ENCODE measurements around the gene SAMD14. TPM values are rescaled to one million over a fixed set of nuclear protein-coding genes. Genes with fewer than 3 reads are reported as not detected.

SAMD14 gene
- polyA plus RNA-seq (2014; cell fraction: cytosol; rRNA removed) = 24.3 and 33.6 TPM in 2 replicates
- 64.8 and 91.0 TPM in 2 replicates for polyA plus RNA-seq (2014; cell fraction: nucleus; rRNA removed)

- DNase-seq (ENCODE audit: low spot score) = peak; percentile 75
Observed at GRCh38 chr17:50129728-50130558, at the start of gene SAMD14. TSS of gene SAMD14 (minus strand) at chr17:50130160. CDS start at chr17:50124959, 5,201 bp downstream.

- peak; percentile 88 for DNase-seq (ENCODE audit: low spot score)
Observed at GRCh38 chr17:50177983-50178834, 48.2 kb upstream of the SAMD14 start.

GRCh38 chr17:50177476-50177875 is 47.5 kb upstream of the SAMD14 start:
- no peak for DNase-seq (ENCODE audit: low spot score)

- DNase-seq (ENCODE audit: low spot score) = no peak
Observed at GRCh38 chr17:50176559-50177357, 46.8 kb upstream of the SAMD14 start.

- DNase-seq (ENCODE audit: low spot score) = no peak
Observed at GRCh38 chr17:50175035-50175807, 45.3 kb upstream of the SAMD14 start.

- no peak for DNase-seq (ENCODE audit: low spot score)
Observed at GRCh38 chr17:50174444-50174843, 44.5 kb upstream of the SAMD14 start.

- DNase-seq (ENCODE audit: low spot score) = peak; percentile 59
Observed at GRCh38 chr17:50173335-50173941, 43.5 kb upstream of the SAMD14 start.

GRCh38 chr17:50172936-50173334 is 43.0 kb upstream of the SAMD14 start:
- DNase-seq (ENCODE audit: low spot score) = no peak

- DNase-seq (ENCODE audit: low spot score) = no peak
Observed at GRCh38 chr17:50172130-50172529, 42.2 kb upstream of the SAMD14 start.

- no peak for DNase-seq (ENCODE audit: low spot score)
Observed at GRCh38 chr17:50171371-50172071, 41.6 kb upstream of the SAMD14 start.

- no peak for DNase-seq (ENCODE audit: low spot score)
Observed at GRCh38 chr17:50170662-50171370, 40.9 kb upstream of the SAMD14 start.

- DNase-seq (ENCODE audit: low spot score) = no peak
Observed at GRCh38 chr17:50169881-50170459, 40.0 kb upstream of the SAMD14 start.

- DNase-seq (ENCODE audit: low spot score) = peak; percentile 72
Observed at GRCh38 chr17:50169121-50169764, 39.3 kb upstream of the SAMD14 start.

- DNase-seq (ENCODE audit: low spot score) = no peak
Observed at GRCh38 chr17:50168319-50168718, 38.4 kb upstream of the SAMD14 start.

- DNase-seq (ENCODE audit: low spot score) = no peak
Observed at GRCh38 chr17:50167371-50167770, 37.4 kb upstream of the SAMD14 start.

GRCh38 chr17:50166518-50167181 is 36.7 kb upstream of the SAMD14 start:
- no peak for DNase-seq (ENCODE audit: low spot score)

- no peak for DNase-seq (ENCODE audit: low spot score)
Observed at GRCh38 chr17:50165867-50166517, 36.0 kb upstream of the SAMD14 start, which contains the start of gene SGCA. TSS of gene SGCA (plus strand) at chr17:50166005. CDS start at chr17:50166041, 36 bp downstream.

Data from SK-N-DZ (cell line).